ENCODE data around the gene PHF12. TPM values are rescaled to one million over a fixed set of nuclear protein-coding genes. Genes with fewer than 3 reads are reported as not detected.

The PHF12 gene
- total and polyA plus RNA-seq, 8 donors: 8.3 to 206 (median 24.7) TPM

GRCh38 chr17:28992185-28992584 is 40.9 kb upstream of the PHF12 start:
- TF ChIP-seq POLR2AphosphoS5 (IDR thresholded peaks at IDR 0.05): no peak
- no peak for TF ChIP-seq EP300 (IDR thresholded peaks at IDR 0.05)
- no peak for TF ChIP-seq POLR2A (IDR thresholded peaks at IDR 0.05)
- TF ChIP-seq CTCF (IDR thresholded peaks at IDR 0.05): no peak
- Histone ChIP-seq H3K4me1 (no peaks in the 10 kb centered on the region), H3K27me3 (peaks cover 0 to 48% (median 0%) of the 10 kb centered on the region in 3 donors), H3K27ac (no peak overlapping the region), H3K4me3 (no peak overlapping the region), H3K36me3 (no peaks in the 10 kb centered on the region), H3K9me3 (no peaks in the 10 kb centered on the region)
- intact Hi-C loops (cut with DNase I; ENCODE audit: low total_unique reads): no loop called here
- WGBS, 5 donors: 33 to 82% (median 72%) methylated on average over 1 to 7 of the region's 7 CpGs
- DNase-seq: no peak

- Histone ChIP-seq H3K4me3 (no peak overlapping the region), H3K36me3 (no peaks in the 10 kb centered on the region), H3K4me1 (no peaks in the 10 kb centered on the region), H3K9me3 (no peaks in the 10 kb centered on the region), H3K27me3 (peaks cover 0 to 49% (median 1%) of the 10 kb centered on the region in 3 donors), H3K27ac (no peak overlapping the region)
- WGBS, 5 donors: 53 to 97% (median 60%) methylated on average over 3 to 8 of the region's 8 CpGs
- TF ChIP-seq POLR2A (IDR thresholded peaks at IDR 0.05) (no peak), EP300 (IDR thresholded peaks at IDR 0.05) (no peak), POLR2AphosphoS5 (IDR thresholded peaks at IDR 0.05) (no peak), CTCF (IDR thresholded peaks at IDR 0.05) (no peak)
- intact Hi-C loops (cut with DNase I; ENCODE audit: low total_unique reads): no loop called here
- DNase-seq: no peak
Observed at GRCh38 chr17:28991779-28992178, 40.5 kb upstream of the PHF12 start.

DNA sequence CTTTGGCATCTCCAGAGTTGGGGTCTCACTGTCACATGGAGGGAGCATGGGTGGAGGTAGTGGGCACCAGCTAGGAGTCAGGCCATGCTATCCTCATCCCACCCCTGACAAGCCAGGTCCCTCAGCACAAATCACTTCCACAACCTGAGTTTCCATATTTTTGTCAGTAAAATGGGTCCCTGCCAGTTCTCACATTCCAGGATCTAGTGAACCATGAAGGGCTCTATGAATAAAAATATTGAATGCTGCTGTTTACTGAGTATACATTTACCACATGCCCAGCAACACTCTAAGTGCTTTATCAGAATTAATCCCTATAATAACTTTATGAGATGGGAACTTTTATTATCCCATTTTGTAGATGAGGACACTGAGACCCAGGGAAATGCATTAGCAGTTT is 37.7 kb upstream of the PHF12 start:
- Histone ChIP-seq H3K9me3 (no peaks in the 10 kb centered on the region), H3K36me3 (no peaks in the 10 kb centered on the region), H3K27ac (no peak overlapping the region), H3K4me3 (no peak overlapping the region), H3K4me1 (peaks cover 0 to 8% (median 5%) of the 10 kb centered on the region in 4 donors), H3K27me3 (peaks cover 0 to 64% (median 18%) of the 10 kb centered on the region in 3 donors)
- no peak for DNase-seq
- intact Hi-C loops (cut with DNase I; ENCODE audit: low total_unique reads): no loop called here
- TF ChIP-seq POLR2AphosphoS5 (IDR thresholded peaks at IDR 0.05): no peak
- TF ChIP-seq EP300 (IDR thresholded peaks at IDR 0.05): no peak
- TF ChIP-seq POLR2A (IDR thresholded peaks at IDR 0.05): no peak
- TF ChIP-seq CTCF (IDR thresholded peaks at IDR 0.05): no peak

GRCh38 chr17:28988475-28988874 is 37.2 kb upstream of the PHF12 start:
- intact Hi-C loops (cut with DNase I; ENCODE audit: low total_unique reads): no loop called here
- DNase-seq: no peak
- no peaks in the 10 kb centered on the region for H3K9me3 ChIP-seq
- no peak overlapping the region for H3K4me3 ChIP-seq
- H3K4me1 ChIP-seq: peaks cover 0 to 8% (median 5%) of the 10 kb centered on the region in 4 donors
- H3K36me3 ChIP-seq: no peaks in the 10 kb centered on the region
- no peak for TF ChIP-seq POLR2AphosphoS5 (IDR thresholded peaks at IDR 0.05)
- no peak for TF ChIP-seq POLR2A (IDR thresholded peaks at IDR 0.05)
- no peak for TF ChIP-seq EP300 (IDR thresholded peaks at IDR 0.05)
- no peak for TF ChIP-seq CTCF (IDR thresholded peaks at IDR 0.05)
- H3K27me3 ChIP-seq: peaks cover 0 to 62% (median 18%) of the 10 kb centered on the region in 3 donors
- H3K27ac ChIP-seq: no peak overlapping the region
- 78 to 100% (median 92%) methylated on average over 1 of the region's 1 CpG for WGBS, 5 donors
